HCT116 (cell line): ENCODE measurements around the gene NUDT16L1. TPM values are rescaled to one million over a fixed set of nuclear protein-coding genes. Genes with fewer than 3 reads are reported as not detected.
A peak's percentile ranks its signal among the peaks of the same experiment; 100 is the strongest.

ENCODE experiments used
- ATAC-seq: fragments of 200-7000 bp; cut with Tn5 transposase; 2 replicates; pipeline ENCODE4 v1.9.1; 2020; ENCODE audit warnings: mild to moderate bottlenecking, moderate library complexity
- BruUV-seq: library from RNA; stranded (reverse); fragments of 400-500 nt; replicated peaks from 2 replicates; lab custom pipeline; 2021; lab: Mats Ljungman, UMichigan
- CTCF ChIA-PET: fragments of 300-600 bp; sonication (Branson Sonifier 250); formaldehyde crosslinking; loops from one replicate; lab custom pipeline; 2021; ENCODE audit warnings: antibody characterized with exemption; lab: Charles Lee
- POLR2A ChIA-PET: fragments of 300-600, 350-600 bp; sonication (Branson Sonifier 250); formaldehyde crosslinking; loops from one replicate; lab custom pipeline; 2021; ENCODE audit warnings: antibody characterized with exemption; lab: Charles Lee
- RAD21 ChIA-PET, 2 experiments: fragments of 300-600 bp; sonication (Branson Sonifier 250); formaldehyde crosslinking; loops; one replicate each; lab custom pipeline; 2023; ENCODE audit warnings: low total read pairs in 2 of 2; ENCODE audit not compliant: uncharacterized antibody in 2 of 2, unreplicated experiment in 2 of 2, low non-redundant PET in 1 of 2; lab: Charles Lee
- DNase-seq: peaks from one replicate; pipeline ENCODE4 v3.0.0-alpha.2; 2010; ENCODE audit warnings: low read depth, low spot score
- H2AFZ ChIP-seq: fragments of 200-600 bp; shearing (Covaris generic), sonication (generic); 2 replicates; pipeline ENCODE4 v1.6.1; 2017; ENCODE audit warnings: low read depth, mixed run types, mixed read lengths, antibody characterized with exemption, low read length; ENCODE audit not compliant: poor library complexity, severe bottlenecking
- H3K27ac ChIP-seq: 2 replicates; pipeline ENCODE4 v1.5.1; 2012; ENCODE audit warnings: low read depth, low read length
- H3K27me3 ChIP-seq: fragments of 200-600 bp; sonication (generic); 2 replicates; pipeline ENCODE4 v1.6.1; 2016; ENCODE audit warnings: mixed run types, low read length, mixed read lengths; ENCODE audit not compliant: insufficient read depth
- H3K36me3 ChIP-seq, 2 experiments: fragments of 200-500 bp in 1 of 2; fragments of 200-600 bp in 1 of 2; sonication (Bioruptor generic) in 1 of 2; sonication (generic) in 1 of 2; 2 replicates each; pipeline versions ENCODE4 v1.5.1 to v1.6.1; 2014 to 2016; ENCODE audit warnings: low read length in 2 of 2, inconsistent platforms in 1 of 2, mixed read lengths in 1 of 2, mixed run types in 1 of 2; ENCODE audit not compliant: insufficient read depth in 2 of 2, control insufficient read depth in 1 of 2
- H3K4me1 ChIP-seq, 2 experiments: fragments of 200-600 bp in 1 of 2; sonication (generic) in 1 of 2; 2 replicates each; pipeline versions ENCODE4 v1.5.1 to v1.6.1; 2012 to 2017; ENCODE audit warnings: low read length in 2 of 2, inconsistent platforms in 1 of 2, mild to moderate bottlenecking in 1 of 2, mixed read lengths in 1 of 2, mixed run types in 1 of 2, moderate library complexity in 1 of 2; ENCODE audit not compliant: insufficient read depth in 2 of 2, control insufficient read depth in 1 of 2
- H3K4me2 ChIP-seq: fragments of 200-600 bp; sonication (generic); 2 replicates; pipeline ENCODE4 v1.6.1; 2017; ENCODE audit warnings: mixed run types, low read length, mixed read lengths
- H3K4me3 ChIP-seq, 2 experiments: fragments of 200-600 bp in 1 of 2; sonication (generic) in 1 of 2; replicated peaks in 1 of 2; 2 replicates each; pipeline ENCODE4 v1.5.1; 2011 to 2016; ENCODE audit warnings: low read length in 2 of 2, control low read depth in 1 of 2, low read depth in 1 of 2, mild to moderate bottlenecking in 1 of 2, mixed read lengths in 1 of 2, mixed run types in 1 of 2
- H3K79me2 ChIP-seq: fragments of 200-600 bp; sonication (generic); 2 replicates; pipeline ENCODE4 v1.6.1; 2017; ENCODE audit warnings: mild to moderate bottlenecking, mixed run types, low read length, moderate library complexity, mixed read lengths; ENCODE audit not compliant: insufficient read depth
- H3K9ac ChIP-seq: fragments of 200-600 bp; sonication (generic); 2 replicates; pipeline ENCODE4 v1.6.1; 2016; ENCODE audit warnings: low read length, mixed read lengths
- H3K9me2 ChIP-seq: fragments of 200-600 bp; sonication (generic), shearing (Covaris generic); 2 replicates; pipeline ENCODE4 v1.6.1; 2017; ENCODE audit warnings: mixed run types, mild to moderate bottlenecking, moderate library complexity; ENCODE audit not compliant: insufficient read depth
- H3K9me3 ChIP-seq, 2 experiments: fragments of 200-500 bp in 1 of 2; fragments of 200-600 bp in 1 of 2; sonication (Bioruptor generic) in 1 of 2; sonication (generic) in 1 of 2; 2 replicates each; pipeline ENCODE4 v1.6.1; 2014 to 2017; ENCODE audit warnings: low read length in 2 of 2, mixed read lengths in 2 of 2, inconsistent platforms in 1 of 2, low read depth in 1 of 2, mild to moderate bottlenecking in 1 of 2, mixed run types in 1 of 2, moderate library complexity in 1 of 2; ENCODE audit not compliant: control insufficient read depth in 1 of 2, insufficient read depth in 1 of 2
- H4K20me1 ChIP-seq: fragments of 200-600 bp; sonication (generic), shearing (Covaris generic); 2 replicates; pipeline ENCODE4 v1.6.1; 2017; ENCODE audit warnings: mixed run types, mild to moderate bottlenecking, moderate library complexity; ENCODE audit not compliant: insufficient read depth
- CBX3 ChIP-seq: IDR thresholded peaks from 2 replicates; pipeline ENCODE4 v1.6.1; 2012; ENCODE audit warnings: low read depth
- FOSL1 ChIP-seq: IDR thresholded peaks from 2 replicates; pipeline ENCODE4 v1.6.1; 2012; ENCODE audit warnings: low read depth
- POLR2A ChIP-seq: IDR thresholded peaks from 2 replicates; pipeline ENCODE4 v1.7.0; 2011; ENCODE audit warnings: borderline replicate concordance; ENCODE audit not compliant: insufficient read depth, insufficient read length; ENCODE audit errors: extremely low read depth
- SIN3A ChIP-seq: IDR thresholded peaks from 2 replicates; pipeline ENCODE4 v1.6.1; 2012; ENCODE audit warnings: low read depth
- SP1 ChIP-seq: IDR thresholded peaks from 2 replicates; pipeline ENCODE4 v1.6.1; 2012; ENCODE audit warnings: low read depth
- TCF7L2 ChIP-seq: IDR thresholded peaks from 2 replicates; pipeline ENCODE4 v1.7.0; 2011; ENCODE audit warnings: borderline replicate concordance, inconsistent platforms; ENCODE audit not compliant: insufficient read depth, insufficient read length; ENCODE audit errors: extremely low read depth
- ZFX ChIP-seq: fragments of 450-650 bp; IDR thresholded peaks from 2 replicates; pipeline ENCODE4 v1.6.1; 2017
- ZNF274 ChIP-seq: fragments of 200-500 bp; sonication (Bioruptor generic); IDR thresholded peaks from 2 replicates; pipeline ENCODE4 v1.6.1; 2014; ENCODE audit warnings: mild to moderate bottlenecking, low read depth, low read length, inconsistent platforms
- intact Hi-C: fragments of 100-400 bp; cut with micrococcal nuclease; formaldehyde crosslinking; loops from 2 replicates; pipeline ENCODE4 v1.10.0; 2022
- total RNA-seq: library from RNA; stranded (reverse); gene quantifications from one replicate; pipeline ENCODE4 v1.2.1, GENCODE V29; 2021; ENCODE audit not compliant: unreplicated experiment
- TF ChIP-seq, protein P1 (sequence below): IDR thresholded peaks from 2 replicates; pipeline ENCODE4 v1.6.1; 2012; ENCODE audit warnings: low read depth
- TF ChIP-seq, protein P2 (sequence below): IDR thresholded peaks from 2 replicates; pipeline ENCODE4 v1.6.1; 2012
- TF ChIP-seq, protein P3 (sequence below), 3 experiments: fragments of 200-600 bp in 1 of 3; sonication (generic) in 1 of 3; IDR thresholded peaks in 2 of 3; conservative IDR thresholded peaks in 1 of 3; 2 replicates each; pipeline ENCODE4 v1.5.1; 2012 to 2017; ENCODE audit warnings: low read depth in 2 of 3, low read length in 2 of 3, antibody characterized with exemption in 1 of 3, borderline replicate concordance in 1 of 3, control low read depth in 1 of 3, mild to moderate bottlenecking in 1 of 3, mixed read lengths in 1 of 3, mixed run types in 1 of 3, moderate library complexity in 1 of 3; ENCODE audit not compliant: insufficient read depth in 1 of 3

The NUDT16L1 gene
- total RNA-seq, 1 experiment from 2014 or later, result 23.4 TPM

DNA sequence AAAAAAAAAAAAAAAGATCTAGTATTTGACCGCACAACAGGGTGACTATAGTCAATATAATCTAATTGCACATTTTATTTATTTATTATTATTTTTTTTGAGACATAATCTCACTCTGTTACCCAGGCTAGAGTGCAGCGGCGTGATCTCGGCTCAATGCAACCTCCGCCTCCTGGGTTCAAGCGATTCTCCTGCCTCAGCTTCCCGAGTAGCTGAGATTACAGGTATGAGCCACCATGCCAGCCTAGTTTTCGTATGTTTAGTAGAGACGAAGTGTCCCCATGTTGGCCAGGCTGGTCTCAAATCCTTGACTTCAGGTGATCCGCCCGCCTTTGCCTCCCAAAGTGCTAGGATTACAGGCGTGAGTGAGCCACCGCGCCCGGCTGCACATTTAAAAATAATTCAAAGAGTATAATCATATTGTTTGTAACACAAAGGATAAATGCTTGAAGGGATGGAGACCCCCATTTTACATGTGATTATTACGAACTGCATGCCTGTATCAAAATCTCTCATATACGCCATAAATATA is 39.9 kb downstream of the NUDT16L1 start:
- H3K79me2 ChIP-seq, result peaks cover 29% of the 10 kb centered on the region
- peak overlapping the region; percentile 94 for H3K9ac ChIP-seq
- peak overlapping the region; percentile 83 for H3K27ac ChIP-seq
- H4K20me1 ChIP-seq, result no peaks in the 10 kb centered on the region
- RAD21 ChIA-PET, result no interaction called here
- no peak for ATAC-seq
- intact Hi-C loops, result loop anchor here (5.0 kb wide), 2 partner anchors 209 to 224 kb away; partner anchors contain the start of gene SEC14L5
- H3K36me3 ChIP-seq, result peaks cover 3 to 15% of the 10 kb centered on the region in 2 experiments; a peak in 3 of 4 replicates
- H3K4me2 ChIP-seq, result peak overlapping the region; percentile 96
- no peaks in the 10 kb centered on the region for H3K27me3 ChIP-seq
- no TSS peak for BruUV-seq
- CTCF ChIA-PET, result interaction anchor here (1.6 kb wide), 1 partner anchor 109 kb away, joined by 4 read pairs; the partner anchor contains the start of gene MGRN1
- H3K4me1 ChIP-seq, result peaks cover 8 to 19% of the 10 kb centered on the region in 2 experiments
- DNase-seq, result no peak
- TF ChIP-seq, protein P1, sequence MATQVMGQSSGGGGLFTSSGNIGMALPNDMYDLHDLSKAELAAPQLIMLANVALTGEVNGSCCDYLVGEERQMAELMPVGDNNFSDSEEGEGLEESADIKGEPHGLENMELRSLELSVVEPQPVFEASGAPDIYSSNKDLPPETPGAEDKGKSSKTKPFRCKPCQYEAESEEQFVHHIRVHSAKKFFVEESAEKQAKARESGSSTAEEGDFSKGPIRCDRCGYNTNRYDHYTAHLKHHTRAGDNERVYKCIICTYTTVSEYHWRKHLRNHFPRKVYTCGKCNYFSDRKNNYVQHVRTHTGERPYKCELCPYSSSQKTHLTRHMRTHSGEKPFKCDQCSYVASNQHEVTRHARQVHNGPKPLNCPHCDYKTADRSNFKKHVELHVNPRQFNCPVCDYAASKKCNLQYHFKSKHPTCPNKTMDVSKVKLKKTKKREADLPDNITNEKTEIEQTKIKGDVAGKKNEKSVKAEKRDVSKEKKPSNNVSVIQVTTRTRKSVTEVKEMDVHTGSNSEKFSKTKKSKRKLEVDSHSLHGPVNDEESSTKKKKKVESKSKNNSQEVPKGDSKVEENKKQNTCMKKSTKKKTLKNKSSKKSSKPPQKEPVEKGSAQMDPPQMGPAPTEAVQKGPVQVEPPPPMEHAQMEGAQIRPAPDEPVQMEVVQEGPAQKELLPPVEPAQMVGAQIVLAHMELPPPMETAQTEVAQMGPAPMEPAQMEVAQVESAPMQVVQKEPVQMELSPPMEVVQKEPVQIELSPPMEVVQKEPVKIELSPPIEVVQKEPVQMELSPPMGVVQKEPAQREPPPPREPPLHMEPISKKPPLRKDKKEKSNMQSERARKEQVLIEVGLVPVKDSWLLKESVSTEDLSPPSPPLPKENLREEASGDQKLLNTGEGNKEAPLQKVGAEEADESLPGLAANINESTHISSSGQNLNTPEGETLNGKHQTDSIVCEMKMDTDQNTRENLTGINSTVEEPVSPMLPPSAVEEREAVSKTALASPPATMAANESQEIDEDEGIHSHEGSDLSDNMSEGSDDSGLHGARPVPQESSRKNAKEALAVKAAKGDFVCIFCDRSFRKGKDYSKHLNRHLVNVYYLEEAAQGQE, result no peak
- TF ChIP-seq FOSL1 (no peak), POLR2A (no peak), SIN3A (no peak), SP1 (no peak), ZNF274 (no peak), TCF7L2 (no peak), CBX3 (no peak), ZFX (no peak)
- TF ChIP-seq, protein P2, sequence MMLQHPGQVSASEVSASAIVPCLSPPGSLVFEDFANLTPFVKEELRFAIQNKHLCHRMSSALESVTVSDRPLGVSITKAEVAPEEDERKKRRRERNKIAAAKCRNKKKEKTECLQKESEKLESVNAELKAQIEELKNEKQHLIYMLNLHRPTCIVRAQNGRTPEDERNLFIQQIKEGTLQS, result no peak
- TF ChIP-seq, protein P3, sequence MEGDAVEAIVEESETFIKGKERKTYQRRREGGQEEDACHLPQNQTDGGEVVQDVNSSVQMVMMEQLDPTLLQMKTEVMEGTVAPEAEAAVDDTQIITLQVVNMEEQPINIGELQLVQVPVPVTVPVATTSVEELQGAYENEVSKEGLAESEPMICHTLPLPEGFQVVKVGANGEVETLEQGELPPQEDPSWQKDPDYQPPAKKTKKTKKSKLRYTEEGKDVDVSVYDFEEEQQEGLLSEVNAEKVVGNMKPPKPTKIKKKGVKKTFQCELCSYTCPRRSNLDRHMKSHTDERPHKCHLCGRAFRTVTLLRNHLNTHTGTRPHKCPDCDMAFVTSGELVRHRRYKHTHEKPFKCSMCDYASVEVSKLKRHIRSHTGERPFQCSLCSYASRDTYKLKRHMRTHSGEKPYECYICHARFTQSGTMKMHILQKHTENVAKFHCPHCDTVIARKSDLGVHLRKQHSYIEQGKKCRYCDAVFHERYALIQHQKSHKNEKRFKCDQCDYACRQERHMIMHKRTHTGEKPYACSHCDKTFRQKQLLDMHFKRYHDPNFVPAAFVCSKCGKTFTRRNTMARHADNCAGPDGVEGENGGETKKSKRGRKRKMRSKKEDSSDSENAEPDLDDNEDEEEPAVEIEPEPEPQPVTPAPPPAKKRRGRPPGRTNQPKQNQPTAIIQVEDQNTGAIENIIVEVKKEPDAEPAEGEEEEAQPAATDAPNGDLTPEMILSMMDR (IDR thresholded peaks at IDR 0.05 in 2 of 3, conservative IDR thresholded peaks at IDR 0.05 in 1 of 3; ENCODE audit: borderline replicate concordance in 1 of 3, insufficient read depth in 1 of 3, low read depth in 2 of 3, low read length in 2 of 3), result no peak
- POLR2A ChIA-PET, result interaction anchor here (1.9 kb wide), 1 partner anchor 35 kb away, joined by 8 read pairs; no protein-coding TSS in a partner anchor
- no peaks in the 10 kb centered on the region for H3K9me2 ChIP-seq
- peak overlapping the region; percentile 97 for H3K4me3 ChIP-seq
- H3K9me3 ChIP-seq, result no peaks in the 10 kb centered on the region
- no peak overlapping the region for H2AFZ ChIP-seq
